ENCODE measurements around the gene NCMAP.
A peak's percentile ranks its signal among the peaks of the same experiment; 100 is the strongest.
"Not testable (repeated sequence)": the region's sequence is repeated elsewhere in the genome, so short reads cannot be mapped to it uniquely, and the experiment has no call there.

Gene NCMAP

GRCh38 chr1:24555591-24556413, at the start of gene NCMAP:
Gene NCMAP, plus strand, starts transcription at chr1:24556087. Its CDS starts 39,344 bp downstream, at chr1:24595431.
- H3K27ac Mint-ChIP-seq (ENCODE audit: low read depth) = peak within 1 kb of the TSS; percentile 75
- peak within 1 kb of the TSS; percentile 68 for H3K4me3 Mint-ChIP-seq
- no peaks in the 10 kb centered on the region for H3K9me3 Mint-ChIP-seq
- peaks cover 12% of the 10 kb centered on the region for H3K4me1 Mint-ChIP-seq
- peaks cover 47% of the 10 kb centered on the region for H3K27me3 Mint-ChIP-seq
- DNase-seq (ENCODE audit: low spot score in 2 of 2) = no peak
- no peak for ATAC-seq (replicated peaks; ENCODE audit: extremely low read depth, poor library complexity, severe bottlenecking)
- H3K36me3 Mint-ChIP-seq (ENCODE audit: insufficient read depth) = peaks cover 4% of the 10 kb centered on the region

- DNase-seq (ENCODE audit: low spot score in 2 of 2) (peak in 1 of 2 donors; percentile 18), ATAC-seq (replicated peaks; ENCODE audit: extremely low read depth, poor library complexity, severe bottlenecking) (no peak)
- Mint-ChIP-seq H3K36me3 (ENCODE audit: insufficient read depth) (peaks cover 37% of the 10 kb centered on the region), H3K27me3 (no peaks in the 10 kb centered on the region), H3K4me3 (peak overlapping the region; percentile 61), H3K9me3 (no peaks in the 10 kb centered on the region), H3K27ac (ENCODE audit: low read depth) (peak overlapping the region; percentile 81), H3K4me1 (peaks cover 74% of the 10 kb centered on the region)
Measured at GRCh38 chr1:24506691-24507381, 49.1 kb upstream of the NCMAP start.

- no peaks in the 10 kb centered on the region for H3K27me3 Mint-ChIP-seq
Measured at GRCh38 chr1:24507405-24507804, 48.5 kb upstream of the NCMAP start.

GRCh38 chr1:24508911-24509310, 47.0 kb upstream of the NCMAP start:
- Mint-ChIP-seq H3K36me3 (ENCODE audit: insufficient read depth) (peaks cover 27% of the 10 kb centered on the region), H3K4me3 (no peak overlapping the region), H3K27ac (ENCODE audit: low read depth) (peak overlapping the region; percentile 81), H3K4me1 (peaks cover 65% of the 10 kb centered on the region), H3K27me3 (no peaks in the 10 kb centered on the region), H3K9me3 (no peaks in the 10 kb centered on the region)
- ATAC-seq (replicated peaks; ENCODE audit: extremely low read depth, poor library complexity, severe bottlenecking) (no peak), DNase-seq (ENCODE audit: low spot score in 2 of 2) (no peak)

More at GRCh38 chr1:24507405-24507804, 48.5 kb upstream of the NCMAP start:
- DNase-seq (ENCODE audit: low spot score in 2 of 2) (no peak), ATAC-seq (replicated peaks; ENCODE audit: extremely low read depth, poor library complexity, severe bottlenecking) (peak; percentile 12)
- H3K9me3 Mint-ChIP-seq = no peaks in the 10 kb centered on the region
- peaks cover 72% of the 10 kb centered on the region for H3K4me1 Mint-ChIP-seq
- H3K36me3 Mint-ChIP-seq (ENCODE audit: insufficient read depth) = peaks cover 32% of the 10 kb centered on the region
- H3K27ac Mint-ChIP-seq (ENCODE audit: low read depth) = peak overlapping the region; percentile 81
- peak overlapping the region; percentile 61 for H3K4me3 Mint-ChIP-seq

- no peak for ATAC-seq (replicated peaks; ENCODE audit: extremely low read depth, poor library complexity, severe bottlenecking)
- Mint-ChIP-seq H3K9me3 (no peaks in the 10 kb centered on the region), H3K27ac (ENCODE audit: low read depth) (no peak overlapping the region), H3K4me1 (peaks cover 41% of the 10 kb centered on the region), H3K4me3 (no peak overlapping the region), H3K36me3 (ENCODE audit: insufficient read depth) (peaks cover 26% of the 10 kb centered on the region), H3K27me3 (no peaks in the 10 kb centered on the region)
- no peak for DNase-seq (ENCODE audit: low spot score in 2 of 2)
Measured at GRCh38 chr1:24513706-24514105, 42.2 kb upstream of the NCMAP start.

GRCh38 chr1:24514946-24515345, 40.9 kb upstream of the NCMAP start:
- no peaks in the 10 kb centered on the region for H3K9me3 Mint-ChIP-seq
- DNase-seq (ENCODE audit: low spot score in 2 of 2) = no peak
- H3K27me3 Mint-ChIP-seq = no peaks in the 10 kb centered on the region
- no peak overlapping the region for H3K27ac Mint-ChIP-seq (ENCODE audit: low read depth)
- H3K4me1 Mint-ChIP-seq = peaks cover 30% of the 10 kb centered on the region
- H3K4me3 Mint-ChIP-seq = no peak overlapping the region
- H3K36me3 Mint-ChIP-seq (ENCODE audit: insufficient read depth) = peaks cover 25% of the 10 kb centered on the region
- ATAC-seq (replicated peaks; ENCODE audit: extremely low read depth, poor library complexity, severe bottlenecking) = no peak

GRCh38 chr1:24515671-24516209, 40.1 kb upstream of the NCMAP start:
- Mint-ChIP-seq H3K4me1 (peaks cover 27% of the 10 kb centered on the region), H3K36me3 (ENCODE audit: insufficient read depth) (peaks cover 28% of the 10 kb centered on the region)
- DNase-seq (ENCODE audit: low spot score in 2 of 2); H3K27ac Mint-ChIP-seq (ENCODE audit: low read depth); H3K9me3 Mint-ChIP-seq; H3K4me3 Mint-ChIP-seq; ATAC-seq (replicated peaks; ENCODE audit: extremely low read depth, poor library complexity, severe bottlenecking); H3K27me3 Mint-ChIP-seq: not testable (repeated sequence)

GRCh38 chr1:24516506-24516905, 39.4 kb upstream of the NCMAP start:
- H3K4me3 Mint-ChIP-seq = no peak overlapping the region
- H3K27me3 Mint-ChIP-seq = no peaks in the 10 kb centered on the region
- H3K9me3 Mint-ChIP-seq = no peaks in the 10 kb centered on the region
- peaks cover 28% of the 10 kb centered on the region for H3K36me3 Mint-ChIP-seq (ENCODE audit: insufficient read depth)
- DNase-seq (ENCODE audit: low spot score in 2 of 2) = no peak
- ATAC-seq (replicated peaks; ENCODE audit: extremely low read depth, poor library complexity, severe bottlenecking) = no peak
- no peak overlapping the region for H3K27ac Mint-ChIP-seq (ENCODE audit: low read depth)
- peaks cover 23% of the 10 kb centered on the region for H3K4me1 Mint-ChIP-seq

GRCh38 chr1:24517898-24518297, 38.0 kb upstream of the NCMAP start:
- no peak for ATAC-seq (replicated peaks; ENCODE audit: extremely low read depth, poor library complexity, severe bottlenecking)
- Mint-ChIP-seq H3K27ac (ENCODE audit: low read depth) (no peak overlapping the region), H3K36me3 (ENCODE audit: insufficient read depth) (peaks cover 25% of the 10 kb centered on the region), H3K4me3 (no peak overlapping the region), H3K27me3 (no peaks in the 10 kb centered on the region), H3K9me3 (no peaks in the 10 kb centered on the region), H3K4me1 (peaks cover 18% of the 10 kb centered on the region)
- no peak for DNase-seq (ENCODE audit: low spot score in 2 of 2)

- not testable (repeated sequence) for DNase-seq (ENCODE audit: low spot score in 2 of 2); H3K27me3 Mint-ChIP-seq; H3K4me3 Mint-ChIP-seq; H3K27ac Mint-ChIP-seq (ENCODE audit: low read depth); H3K9me3 Mint-ChIP-seq; ATAC-seq (replicated peaks; ENCODE audit: extremely low read depth, poor library complexity, severe bottlenecking)
- Mint-ChIP-seq H3K36me3 (ENCODE audit: insufficient read depth) (peaks cover 20% of the 10 kb centered on the region), H3K4me1 (peaks cover 11% of the 10 kb centered on the region)
Measured at GRCh38 chr1:24520282-24520681, 35.6 kb upstream of the NCMAP start.

GRCh38 chr1:24525606-24526005, 30.3 kb upstream of the NCMAP start:
- no peak for ATAC-seq (replicated peaks; ENCODE audit: extremely low read depth, poor library complexity, severe bottlenecking)
- peaks cover 24% of the 10 kb centered on the region for H3K4me1 Mint-ChIP-seq
- peaks cover 1% of the 10 kb centered on the region for H3K36me3 Mint-ChIP-seq (ENCODE audit: insufficient read depth)
- no peak overlapping the region for H3K27ac Mint-ChIP-seq (ENCODE audit: low read depth)
- no peak overlapping the region for H3K4me3 Mint-ChIP-seq
- H3K27me3 Mint-ChIP-seq = no peaks in the 10 kb centered on the region
- no peaks in the 10 kb centered on the region for H3K9me3 Mint-ChIP-seq
- DNase-seq (ENCODE audit: low spot score in 2 of 2) = no peak

GRCh38 chr1:24526045-24526444, 29.8 kb upstream of the NCMAP start:
- DNase-seq (ENCODE audit: low spot score in 2 of 2) (no peak), ATAC-seq (replicated peaks; ENCODE audit: extremely low read depth, poor library complexity, severe bottlenecking) (no peak)
- Mint-ChIP-seq H3K4me3 (no peak overlapping the region), H3K27me3 (no peaks in the 10 kb centered on the region), H3K36me3 (ENCODE audit: insufficient read depth) (peaks cover 1% of the 10 kb centered on the region), H3K4me1 (peaks cover 24% of the 10 kb centered on the region), H3K27ac (ENCODE audit: low read depth) (no peak overlapping the region), H3K9me3 (no peaks in the 10 kb centered on the region)

Measured in central memory CD8-positive, alpha-beta T cell (primary cell).